ENCODE results near the gene GALNT9.

DNA sequence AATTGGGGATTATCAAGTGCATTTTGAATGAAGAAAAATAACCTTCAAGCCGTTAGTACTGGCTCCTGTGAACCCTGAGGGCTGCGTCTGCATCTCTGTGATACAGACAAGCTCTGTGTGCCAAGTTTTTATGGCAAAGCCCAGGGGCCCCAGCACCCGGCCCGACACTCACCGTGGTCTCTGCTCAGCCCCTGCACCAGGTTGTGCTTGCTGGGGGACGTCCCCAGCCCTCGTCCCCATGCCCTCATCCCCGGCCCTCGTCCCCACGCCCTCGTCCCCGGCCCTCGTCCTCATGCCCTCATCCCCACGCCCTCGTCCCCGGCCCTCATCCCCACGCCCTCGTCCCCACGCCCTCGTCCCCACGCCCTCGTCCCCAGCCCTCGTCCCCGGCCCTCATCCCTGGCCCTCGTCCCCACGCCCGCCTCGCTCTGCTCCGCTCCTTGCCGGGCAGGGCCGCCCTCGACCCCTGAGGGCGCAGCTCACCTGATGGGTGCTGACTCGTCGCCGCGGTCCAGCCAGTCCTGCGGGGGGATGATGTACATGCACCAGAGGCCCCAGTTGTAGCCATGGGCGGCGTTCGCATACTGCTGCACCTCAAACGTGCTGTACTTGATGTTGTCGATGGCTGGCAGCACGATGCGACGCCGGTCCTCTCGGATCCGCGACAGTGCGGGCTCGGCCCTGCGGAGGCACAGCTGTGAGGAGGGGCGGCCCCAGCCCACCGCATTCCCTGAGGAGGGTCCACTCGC is 72.0 kb downstream of the GALNT9 start:
- TF ChIP-seq CTCF (IDR thresholded peaks at IDR 0.05; ENCODE audit: poor library complexity) (no peak), EZH2 (IDR thresholded peaks at IDR 0.05; ENCODE audit: borderline replicate concordance) (no peak)

Data from hepatocyte (in vitro differentiated cells).